SK-N-SH treated with all-trans-retinoic acid at 6 μM for 48 hours (cell line): Measurements from ENCODE around the gene MINDY4.
"Not testable (repeated sequence)": the region's sequence is repeated elsewhere in the genome, so short reads cannot be mapped to it uniquely, and the experiment has no call there.

Experiments used
- ATAC-seq: fragments of 200-7000 bp; cut with Tn5 transposase; 3 replicates; pipeline ENCODE4 v1.9.1; 2020; ENCODE audit warnings: mild to moderate bottlenecking, moderate library complexity
- ARNTL ChIP-seq: fragments of 450-650 bp; formaldehyde crosslinking; IDR thresholded peaks from 2 replicates; pipeline ENCODE4 v1.5.0; 2020; ENCODE audit warnings: low read depth, mild to moderate bottlenecking, moderate library complexity, borderline replicate concordance
- BACH2 ChIP-seq: fragments of 250-450 bp; sonication (Bioruptor Pico); IDR thresholded peaks from 2 replicates; pipeline ENCODE4 v1.9.0; 2021; ENCODE audit warnings: mild to moderate bottlenecking, borderline replicate concordance
- CREB5 ChIP-seq: fragments of 250-450 bp; sonication (Bioruptor Pico); IDR thresholded peaks from 2 replicates; pipeline ENCODE4 v1.5.1; 2020; ENCODE audit warnings: low read depth, mild to moderate bottlenecking, moderate library complexity
- CSDC2 ChIP-seq: fragments of 250-450 bp; sonication (Bioruptor Pico); IDR thresholded peaks from 2 replicates; pipeline ENCODE4 v1.5.0; 2020; ENCODE audit warnings: mild to moderate bottlenecking, moderate library complexity
- CSRNP3 ChIP-seq: fragments of 250-450 bp; sonication (Bioruptor Pico); IDR thresholded peaks from 2 replicates; pipeline ENCODE4 v1.5.1; 2021; ENCODE audit warnings: mild to moderate bottlenecking, moderate library complexity
- ESRRG ChIP-seq: fragments of 250-450 bp; sonication (Bioruptor Pico); IDR thresholded peaks from 2 replicates; pipeline ENCODE4 v1.6.1; 2021; ENCODE audit warnings: mild to moderate bottlenecking
- GLIS3 ChIP-seq: fragments of 250-450 bp; sonication (Bioruptor Pico); IDR thresholded peaks from 2 replicates; pipeline ENCODE4 v1.5.0; 2020; ENCODE audit warnings: mild to moderate bottlenecking, moderate library complexity
- ISL1 ChIP-seq: fragments of 250-450 bp; sonication (Bioruptor Pico); IDR thresholded peaks from 2 replicates; pipeline ENCODE4 v2.1.2; 2022; ENCODE audit warnings: mild to moderate bottlenecking, moderate library complexity
- OSR1 ChIP-seq: fragments of 250-450 bp; sonication (Bioruptor Pico); IDR thresholded peaks from 2 replicates; pipeline ENCODE4 v1.8.0; 2022; ENCODE audit warnings: moderate library complexity, mild to moderate bottlenecking, inconsistent platforms
- PATZ1 ChIP-seq: fragments of 250-450 bp; sonication (Bioruptor Pico); IDR thresholded peaks from 2 replicates; pipeline ENCODE4 v1.8.0; 2020; ENCODE audit warnings: mild to moderate bottlenecking, moderate library complexity, borderline replicate concordance
- POU6F1 ChIP-seq: fragments of 250-450 bp; sonication (Bioruptor Pico); IDR thresholded peaks from 2 replicates; pipeline ENCODE4 v1.8.0; 2021; ENCODE audit warnings: low read depth, mild to moderate bottlenecking, moderate library complexity, borderline replicate concordance
- PPARA ChIP-seq: fragments of 250-450 bp; sonication (Bioruptor Pico); IDR thresholded peaks from 2 replicates; pipeline ENCODE4 v1.5.0; 2020; ENCODE audit warnings: mild to moderate bottlenecking, borderline replicate concordance
- RARB ChIP-seq: fragments of 250-450 bp; sonication (Bioruptor Pico); IDR thresholded peaks from 2 replicates; pipeline ENCODE4 v1.8.0; 2021; ENCODE audit warnings: mild to moderate bottlenecking, moderate library complexity
- SNAI2 ChIP-seq: fragments of 250-450 bp; sonication (Bioruptor Pico); IDR thresholded peaks from 2 replicates; pipeline ENCODE4 v1.5.0; 2020; ENCODE audit warnings: mild to moderate bottlenecking, moderate library complexity
- TCF4 ChIP-seq: fragments of 250-450 bp; sonication (Bioruptor Pico); IDR thresholded peaks from 2 replicates; pipeline ENCODE4 v1.8.0; 2021; ENCODE audit warnings: mild to moderate bottlenecking, moderate library complexity, borderline replicate concordance
- TOX ChIP-seq: fragments of 250-450 bp; sonication (Bioruptor Pico); IDR thresholded peaks from 2 replicates; pipeline ENCODE4 v1.8.0; 2021; ENCODE audit warnings: mild to moderate bottlenecking, moderate library complexity, borderline replicate concordance
- ZFP3 ChIP-seq: fragments of 250-450 bp; sonication (Bioruptor Pico); IDR thresholded peaks from 2 replicates; pipeline ENCODE4 v1.5.0; 2020; ENCODE audit warnings: mild to moderate bottlenecking, moderate library complexity
- ZFP30 ChIP-seq: fragments of 450-650 bp; formaldehyde crosslinking; IDR thresholded peaks from 2 replicates; pipeline ENCODE4 v1.5.0; 2022; ENCODE audit warnings: mild to moderate bottlenecking, moderate library complexity
- ZNF565 ChIP-seq: fragments of 450-650 bp; formaldehyde crosslinking; conservative IDR thresholded peaks from 2 replicates; pipeline ENCODE4 v1.5.0; 2020; ENCODE audit warnings: low read depth, mild to moderate bottlenecking, moderate library complexity
- ZNF70 ChIP-seq: fragments of 450-650 bp; formaldehyde crosslinking; IDR thresholded peaks from 2 replicates; pipeline ENCODE4 v1.5.0; 2020; ENCODE audit warnings: mild to moderate bottlenecking, moderate library complexity
- ZNF8 ChIP-seq: fragments of 450-650 bp; formaldehyde crosslinking; IDR thresholded peaks from 2 replicates; pipeline ENCODE4 v1.5.0; 2020; ENCODE audit warnings: mild to moderate bottlenecking, moderate library complexity

The MINDY4 gene

GRCh38 chr7:30805081-30805691, 34.0 kb downstream of the MINDY4 start:
- TF ChIP-seq OSR1 (CRISPR knock-in tag) (no peak), TCF4 (CRISPR knock-in tag) (no peak)
- no peak for ATAC-seq

- TF ChIP-seq CSDC2 (CRISPR knock-in tag) = no peak
- TF ChIP-seq ZNF565 = no peak
- no peak for TF ChIP-seq POU6F1 (CRISPR knock-in tag)
- no peak for TF ChIP-seq GLIS3
- TF ChIP-seq SNAI2 (CRISPR knock-in tag) = no peak
- no peak for TF ChIP-seq RARB
- no peak for TF ChIP-seq ESRRG
- TF ChIP-seq TCF4 (CRISPR knock-in tag) = no peak
- no peak for TF ChIP-seq ARNTL (CRISPR knock-in tag)
- no peak for TF ChIP-seq ISL1 (CRISPR knock-in tag)
- TF ChIP-seq PPARA (CRISPR knock-in tag) = no peak
- TF ChIP-seq ZFP30 (CRISPR knock-in tag) = no peak
- no peak for TF ChIP-seq PATZ1
- TF ChIP-seq ZNF8 (CRISPR knock-in tag) = no peak
- TF ChIP-seq BACH2 = no peak
- TF ChIP-seq TOX = no peak
- TF ChIP-seq CREB5 (CRISPR knock-in tag) = no peak
- TF ChIP-seq CSRNP3 (CRISPR knock-in tag) = no peak
- no peak for TF ChIP-seq ZFP3 (CRISPR knock-in tag)
- no peak for ATAC-seq
Observed at GRCh38 chr7:30805931-30806330, 34.7 kb downstream of the MINDY4 start.

- not testable (repeated sequence) for ATAC-seq
Observed at GRCh38 chr7:30807477-30807876, 36.3 kb downstream of the MINDY4 start.

- not testable (repeated sequence) for ATAC-seq
Observed at GRCh38 chr7:30807941-30808340, 36.7 kb downstream of the MINDY4 start.

GRCh38 chr7:30810986-30811385, 39.8 kb downstream of the MINDY4 start:
- TF ChIP-seq ISL1 (CRISPR knock-in tag) (no peak), POU6F1 (CRISPR knock-in tag) (no peak), RARB (no peak), ZNF565 (no peak), ARNTL (CRISPR knock-in tag) (no peak), ZNF70 (CRISPR knock-in tag) (no peak), ZFP30 (CRISPR knock-in tag) (no peak), ESRRG (no peak), PPARA (CRISPR knock-in tag) (no peak), TOX (no peak), BACH2 (no peak), CSDC2 (CRISPR knock-in tag) (no peak), CREB5 (CRISPR knock-in tag) (no peak), PATZ1 (no peak), CSRNP3 (CRISPR knock-in tag) (no peak), OSR1 (CRISPR knock-in tag) (no peak)
- no peak for ATAC-seq
